Parathyroid adenoma (tissue), 2 donors: ENCODE data around the gene BLOC1S6.

Source experiments
- H2AFZ ChIP-seq: fragments of 300-600 bp; sonication (generic); one replicate; pipeline ENCODE4 v1.7.0; 2017; ENCODE audit warnings: antibody characterized with exemption, mild to moderate bottlenecking
- H3K27ac ChIP-seq: fragments of 300-600 bp; sonication (generic); one replicate; pipeline ENCODE4 v1.7.0; 2017
- H3K27me3 ChIP-seq: fragments of 300-600 bp; sonication (generic); one replicate; pipeline ENCODE4 v1.7.0; 2017; ENCODE audit warnings: low read length; ENCODE audit not compliant: control insufficient read depth, insufficient read depth
- H3K36me3 ChIP-seq: fragments of 300-600 bp; sonication (generic); one replicate; pipeline ENCODE4 v1.7.0; 2017; ENCODE audit warnings: low read length; ENCODE audit not compliant: control insufficient read depth, insufficient read depth
- H3K4me1 ChIP-seq: fragments of 300-600 bp; sonication (generic); one replicate; pipeline ENCODE4 v1.7.0; 2017; ENCODE audit warnings: control low read depth
- H3K4me2 ChIP-seq: fragments of 300-600 bp; sonication (generic); one replicate; pipeline ENCODE4 v1.7.0; 2017; ENCODE audit warnings: low read length
- H3K4me3 ChIP-seq: fragments of 300-600 bp; sonication (generic); one replicate; pipeline ENCODE4 v1.7.0; 2017; ENCODE audit warnings: low read depth, low read length
- H3K79me2 ChIP-seq: fragments of 300-600 bp; sonication (generic); one replicate; pipeline ENCODE4 v1.7.0; 2017; ENCODE audit warnings: control low read depth
- H3K9ac ChIP-seq: fragments of 300-600 bp; sonication (generic); one replicate; pipeline ENCODE4 v1.7.0; 2017; ENCODE audit warnings: mild to moderate bottlenecking
- H3K9me3 ChIP-seq: fragments of 300-600 bp; sonication (generic); one replicate; pipeline ENCODE4 v1.7.0; 2017; ENCODE audit warnings: low read length; ENCODE audit not compliant: control insufficient read depth
- CTCF ChIP-seq: fragments of 300-600 bp; sonication (generic); IDR thresholded peaks from one replicate; pipeline ENCODE4 v1.7.0; 2017; ENCODE audit warnings: antibody characterized with exemption, mild to moderate bottlenecking
- donor health status: primary hyperparathyroidism.

Gene BLOC1S6

GRCh38 chr15:45550436-45550835 is 36.7 kb upstream of the BLOC1S6 start:
- Histone ChIP-seq H3K27ac (no peak overlapping the region), H3K27me3 (no peaks in the 10 kb centered on the region), H2AFZ (no peak overlapping the region), H3K36me3 (no peaks in the 10 kb centered on the region), H3K9me3 (no peaks in the 10 kb centered on the region), H3K4me1 (no peaks in the 10 kb centered on the region), H3K9ac (no peak overlapping the region), H3K79me2 (no peaks in the 10 kb centered on the region), H3K4me2 (no peak overlapping the region), H3K4me3 (no peak overlapping the region)
- TF ChIP-seq CTCF: no peak

- no peak for TF ChIP-seq CTCF
- Histone ChIP-seq H3K9ac (no peak overlapping the region), H3K27me3 (no peaks in the 10 kb centered on the region)
Measured at GRCh38 chr15:45551676-45552075, 35.5 kb upstream of the BLOC1S6 start.

GRCh38 chr15:45555934-45556608 is 31.1 kb upstream of the BLOC1S6 start:
- H3K4me2 ChIP-seq: no peak overlapping the region
- no peak overlapping the region for H2AFZ ChIP-seq
- no peak overlapping the region for H3K27ac ChIP-seq
- no peak overlapping the region for H3K4me3 ChIP-seq
- no peaks in the 10 kb centered on the region for H3K4me1 ChIP-seq
- H3K36me3 ChIP-seq: no peaks in the 10 kb centered on the region
- no peaks in the 10 kb centered on the region for H3K79me2 ChIP-seq
- H3K9me3 ChIP-seq: no peaks in the 10 kb centered on the region
- H3K9ac ChIP-seq: no peak overlapping the region
- H3K27me3 ChIP-seq: no peaks in the 10 kb centered on the region
- TF ChIP-seq CTCF: no peak

More at GRCh38 chr15:45551676-45552075, 35.5 kb upstream of the BLOC1S6 start:
- Histone ChIP-seq H3K36me3 (no peaks in the 10 kb centered on the region), H3K27ac (no peak overlapping the region), H3K4me3 (no peak overlapping the region), H3K4me2 (no peak overlapping the region), H2AFZ (no peak overlapping the region), H3K79me2 (no peaks in the 10 kb centered on the region), H3K9me3 (no peaks in the 10 kb centered on the region), H3K4me1 (no peaks in the 10 kb centered on the region)

GRCh38 chr15:45572617-45573016 is 14.6 kb upstream of the BLOC1S6 start:
- no peaks in the 10 kb centered on the region for H3K9me3 ChIP-seq
- no peak overlapping the region for H3K4me3 ChIP-seq
- H3K79me2 ChIP-seq: no peaks in the 10 kb centered on the region
- no peaks in the 10 kb centered on the region for H3K27me3 ChIP-seq
- no peaks in the 10 kb centered on the region for H3K36me3 ChIP-seq
- TF ChIP-seq CTCF: no peak
- H3K27ac ChIP-seq: no peak overlapping the region
- H3K4me1 ChIP-seq: no peaks in the 10 kb centered on the region
- no peak overlapping the region for H2AFZ ChIP-seq
- no peak overlapping the region for H3K9ac ChIP-seq
- H3K4me2 ChIP-seq: no peak overlapping the region
